HepG2 (cell line): ENCODE measurements around the gene SECTM1. TPM values are rescaled to one million over a fixed set of nuclear protein-coding genes. Genes with fewer than 3 reads are reported as not detected.

ENCODE experiments used
- ATF2 ChIP-seq: sonication (generic); formaldehyde crosslinking; IDR thresholded peaks from 2 replicates; pipeline ENCODE4 v1.4.0; 2020; ENCODE audit warnings: missing genetic modification reagents
- E2F5 ChIP-seq: sonication (generic); formaldehyde crosslinking; conservative IDR thresholded peaks from 2 replicates; pipeline ENCODE4 v1.4.0; 2020; ENCODE audit warnings: missing genetic modification reagents
- FOXK1 ChIP-seq: sonication (generic); formaldehyde crosslinking; IDR thresholded peaks from 2 replicates; pipeline ENCODE4 v1.4.0; 2020; ENCODE audit warnings: low read depth, missing genetic modification reagents, borderline replicate concordance
- KDM5B ChIP-seq: sonication (generic); formaldehyde crosslinking; IDR thresholded peaks from 2 replicates; pipeline ENCODE4 v1.4.0; 2020; ENCODE audit warnings: missing genetic modification reagents, mild to moderate bottlenecking, borderline replicate concordance
- MAZ ChIP-seq, 2 experiments: sonication (generic) in 1 of 2; formaldehyde crosslinking in 1 of 2; IDR thresholded peaks; 2 replicates each; pipeline versions ENCODE4 v1.5.0 to v1.6.1; 2012 to 2020; ENCODE audit warnings: low read depth in 2 of 2, mild to moderate bottlenecking in 2 of 2, borderline replicate concordance in 1 of 2, improper control_type of control experiment in 1 of 2, low read length in 1 of 2, missing genetic modification reagents in 1 of 2, moderate library complexity in 1 of 2
- NFYC ChIP-seq: IDR thresholded peaks from 2 replicates; pipeline ENCODE4 v1.6.1; 2016; ENCODE audit warnings: missing genetic modification reagents, missing compliant biosample characterization
- RERE ChIP-seq: IDR thresholded peaks from 2 replicates; pipeline ENCODE4 v1.6.1; 2016; ENCODE audit warnings: low read depth, missing genetic modification reagents, missing compliant biosample characterization
- UBTF ChIP-seq: sonication (generic); formaldehyde crosslinking; IDR thresholded peaks from 2 replicates; pipeline ENCODE4 v1.4.0; 2020; ENCODE audit warnings: mild to moderate bottlenecking, missing genetic modification reagents
- ZC3H13 ChIP-seq: sonication (generic); formaldehyde crosslinking; IDR thresholded peaks from 2 replicates; pipeline ENCODE4 v1.8.1; 2023; ENCODE audit warnings: mild to moderate bottlenecking, missing genetic modification reagents, moderate library complexity
- ZMAT5 ChIP-seq: sonication (generic); formaldehyde crosslinking; IDR thresholded peaks from 2 replicates; pipeline ENCODE4 v1.5.0; 2020; ENCODE audit warnings: mild to moderate bottlenecking, low read depth, missing genetic modification reagents, borderline replicate concordance
- ZNF276 ChIP-seq: sonication (generic); formaldehyde crosslinking; IDR thresholded peaks from 2 replicates; pipeline ENCODE4 v1.4.0; 2020; ENCODE audit warnings: mild to moderate bottlenecking, low read depth, missing genetic modification reagents
- ZNF616 ChIP-seq: sonication (generic); formaldehyde crosslinking; IDR thresholded peaks from 2 replicates; pipeline ENCODE4 v1.5.0; 2020; ENCODE audit warnings: low read depth, mild to moderate bottlenecking, missing genetic modification reagents
- ZNF780A ChIP-seq: sonication (generic); formaldehyde crosslinking; IDR thresholded peaks from 2 replicates; pipeline ENCODE4 v1.8.0; 2022; ENCODE audit warnings: mild to moderate bottlenecking, missing genetic modification reagents, moderate library complexity
- polyA plus RNA-seq, 8 experiments: library from polyadenylated mRNA; depleted of rRNA in 3 of 8; stranded (reverse) in 7 of 8; unstranded in 1 of 8; fragments of >200 nt; fragmentation: Illumina TruSeq in 4 of 8; extraction: Trizol in 4 of 8; gene quantifications; 2 replicates each; pipeline versions ENCODE4 v1.2.1 to v1.2.3, GENCODE V29; 2011 to 2016; ENCODE audit warnings: low read depth in 4 of 8, missing spikeins in 1 of 8, mixed read lengths in 1 of 8; ENCODE audit not compliant: insufficient read depth in 1 of 8
- total RNA-seq, 5 experiments: library from RNA; depleted of rRNA; stranded (reverse); fragments of >200 nt; fragmentation: Illumina TruSeq; extraction: Trizol; gene quantifications; 2 replicates each; pipeline ENCODE4 v1.2.3, GENCODE V29; 2016; ENCODE audit warnings: low read depth in 1 of 5

The SECTM1 gene
- total and polyA plus RNA-seq, 2 of the 13 experiments (the other 11 are each of a cell fraction or from before 2014, with no cell fraction given), result 3.5 to 5.3 TPM

GRCh38 chr17:82287868-82288801, 45.4 kb downstream of the SECTM1 start (continued):
- TF ChIP-seq RERE (CRISPR knock-in tag) (peak; percentile 80; the same call in 1 of the 2 replicates), ZNF780A (CRISPR knock-in tag) (peak; percentile 95), KDM5B (CRISPR knock-in tag) (peak; percentile 77; the same call in 1 of the 2 replicates), FOXK1 (CRISPR knock-in tag) (peak; percentile 99), ZNF276 (peak; percentile 91; the same call in 1 of the 2 replicates), UBTF (CRISPR knock-in tag) (peak; percentile 73), ZNF616 (peak; percentile 42; the same call in 1 of the 2 replicates), NFYC (CRISPR knock-in tag) (peak; percentile 52; the same call in 1 of the 2 replicates), ZMAT5 (CRISPR knock-in tag) (no peak), ZC3H13 (CRISPR knock-in tag) (peak; percentile 92), MAZ (IDR thresholded peaks at IDR 0.05; ENCODE audit: borderline replicate concordance, low read depth, low read length) (0 out of 2 replicates have a peak, but pooled peaks have one; percentile 35), MAZ (CRISPR knock-in tag; IDR thresholded peaks at IDR 0.05; ENCODE audit: low read depth) (peak; percentile 82), ATF2 (CRISPR knock-in tag) (peak; percentile 85), E2F5 (CRISPR knock-in tag) (no peak)
